GM06990 (cell line): ENCODE data around the gene TOP3B.

ENCODE experiments used
- DNase-seq: peaks from one replicate; pipeline ENCODE4 v3.0.0-alpha.2; 2011; ENCODE audit not compliant: insufficient read length; ENCODE audit errors: extremely low read depth
- H3K27me3 ChIP-seq: replicated peaks from 2 replicates; pipeline ENCODE4 v1.6.0; 2011; ENCODE audit warnings: low read length; ENCODE audit not compliant: control insufficient read depth, insufficient read depth
- H3K36me3 ChIP-seq: 2 replicates; pipeline ENCODE4 v1.5.1; 2011; ENCODE audit warnings: low read length; ENCODE audit not compliant: control insufficient read depth, insufficient read depth
- H3K4me3 ChIP-seq: replicated peaks from 2 replicates; pipeline ENCODE4 v1.5.1; 2011; ENCODE audit warnings: low read depth, mild to moderate bottlenecking, control low read depth, low read length
- TF ChIP-seq, protein P1 (sequence below): IDR thresholded peaks from 2 replicates; pipeline ENCODE4 v1.5.1; 2011; ENCODE audit warnings: low read length, control low read depth, mild to moderate bottlenecking, inconsistent platforms; ENCODE audit not compliant: insufficient read depth, poor library complexity, severe bottlenecking

TOP3B gene

DNA sequence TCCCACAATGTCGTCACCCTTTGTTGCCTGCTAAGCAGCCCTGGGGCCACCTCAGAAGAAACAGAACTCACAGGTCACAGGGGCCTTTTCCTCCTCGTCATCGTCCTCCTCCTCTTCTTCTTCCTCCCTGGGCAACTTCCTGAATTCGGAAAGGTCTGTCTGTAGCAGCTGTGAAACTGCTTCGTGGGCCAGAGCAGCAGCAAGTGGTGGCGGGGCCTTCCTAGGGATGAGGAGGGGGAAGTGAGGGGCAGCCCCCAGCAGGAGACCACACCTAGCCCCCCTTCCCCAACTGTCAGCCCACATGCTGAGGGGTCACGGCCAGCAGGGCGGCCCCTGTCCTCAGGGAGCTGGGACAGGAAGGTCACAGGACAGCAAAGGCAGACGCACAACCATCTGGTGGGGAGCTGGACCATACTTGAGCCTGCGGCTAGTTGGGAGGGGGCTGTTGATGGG is 43.1 kb downstream of the TOP3B start:
- no peak overlapping the region for H3K4me3 ChIP-seq
- H3K27me3 ChIP-seq: no peaks in the 10 kb centered on the region
- no peak for DNase-seq
- TF ChIP-seq, protein P1, sequence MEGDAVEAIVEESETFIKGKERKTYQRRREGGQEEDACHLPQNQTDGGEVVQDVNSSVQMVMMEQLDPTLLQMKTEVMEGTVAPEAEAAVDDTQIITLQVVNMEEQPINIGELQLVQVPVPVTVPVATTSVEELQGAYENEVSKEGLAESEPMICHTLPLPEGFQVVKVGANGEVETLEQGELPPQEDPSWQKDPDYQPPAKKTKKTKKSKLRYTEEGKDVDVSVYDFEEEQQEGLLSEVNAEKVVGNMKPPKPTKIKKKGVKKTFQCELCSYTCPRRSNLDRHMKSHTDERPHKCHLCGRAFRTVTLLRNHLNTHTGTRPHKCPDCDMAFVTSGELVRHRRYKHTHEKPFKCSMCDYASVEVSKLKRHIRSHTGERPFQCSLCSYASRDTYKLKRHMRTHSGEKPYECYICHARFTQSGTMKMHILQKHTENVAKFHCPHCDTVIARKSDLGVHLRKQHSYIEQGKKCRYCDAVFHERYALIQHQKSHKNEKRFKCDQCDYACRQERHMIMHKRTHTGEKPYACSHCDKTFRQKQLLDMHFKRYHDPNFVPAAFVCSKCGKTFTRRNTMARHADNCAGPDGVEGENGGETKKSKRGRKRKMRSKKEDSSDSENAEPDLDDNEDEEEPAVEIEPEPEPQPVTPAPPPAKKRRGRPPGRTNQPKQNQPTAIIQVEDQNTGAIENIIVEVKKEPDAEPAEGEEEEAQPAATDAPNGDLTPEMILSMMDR: no peak
- H3K36me3 ChIP-seq: peaks cover 1% of the 10 kb centered on the region; the same call in 1 of the 2 replicates

DNA sequence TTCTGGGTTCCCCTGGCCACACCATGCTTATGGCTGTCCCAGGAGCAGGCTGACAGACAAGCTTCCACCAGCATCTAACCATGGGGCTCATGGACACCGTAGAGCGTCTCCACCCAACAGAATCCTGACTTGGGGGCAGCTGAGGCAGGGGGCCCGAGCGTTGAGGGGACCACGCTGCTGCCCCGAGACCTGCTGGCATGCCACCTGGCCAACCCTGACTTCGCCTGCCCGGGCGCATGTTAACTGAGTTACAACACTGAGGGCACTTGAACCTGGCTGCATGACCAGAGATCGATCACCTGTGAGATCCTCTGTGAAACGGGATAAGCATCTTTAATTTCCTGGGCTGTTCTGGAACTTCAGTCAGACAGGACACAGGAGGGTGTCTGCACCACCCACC is 43.7 kb downstream of the TOP3B start:
- Histone ChIP-seq H3K27me3 (no peaks in the 10 kb centered on the region), H3K4me3 (no peak overlapping the region), H3K36me3 (peaks cover 1% of the 10 kb centered on the region; the same call in 1 of the 2 replicates)
- no peak for DNase-seq
- TF ChIP-seq, protein P1: no peak

DNA sequence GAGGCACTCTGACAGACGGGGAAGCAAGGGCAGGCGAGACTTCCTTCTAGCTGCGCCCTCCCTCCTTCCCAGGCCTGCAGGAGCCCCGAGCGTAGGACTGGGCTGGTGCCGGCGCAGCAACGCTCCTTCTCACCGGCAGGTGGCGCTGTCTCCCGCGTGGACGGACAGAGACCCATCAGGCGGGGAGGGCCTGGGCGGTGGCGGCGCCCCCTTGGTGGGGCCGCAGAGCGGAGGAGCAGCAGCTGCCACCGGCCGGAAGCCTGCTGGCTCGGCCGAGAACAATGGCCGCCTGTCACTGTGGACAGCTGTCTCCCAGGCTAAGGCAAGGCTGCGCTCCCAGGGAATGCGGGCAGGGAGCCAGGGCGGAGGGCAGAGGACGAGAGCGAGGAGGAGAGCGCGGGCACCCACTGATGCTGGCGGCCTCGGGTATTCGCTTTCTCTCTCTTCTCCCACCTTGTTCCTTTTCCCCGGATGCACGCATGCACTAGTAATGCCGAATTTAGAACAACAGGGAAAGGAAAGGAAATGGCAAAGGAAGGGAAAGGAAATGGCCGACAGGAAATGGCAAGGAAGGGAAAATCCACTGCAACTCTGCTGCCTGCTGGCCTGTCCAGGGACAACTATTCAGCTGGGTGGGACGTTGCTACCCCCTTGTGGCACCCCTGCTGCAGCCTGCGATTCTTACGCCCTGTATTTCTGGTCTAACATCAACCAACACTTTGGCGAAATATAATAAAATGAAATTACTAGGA is 44.3 kb downstream of the TOP3B start:
- Histone ChIP-seq H3K4me3 (peak overlapping the region; percentile 68), H3K27me3 (no peaks in the 10 kb centered on the region), H3K36me3 (peaks cover 1% of the 10 kb centered on the region; the same call in 1 of the 2 replicates)
- DNase-seq: peak; percentile 89
- TF ChIP-seq, protein P1: peak; percentile 99

DNA sequence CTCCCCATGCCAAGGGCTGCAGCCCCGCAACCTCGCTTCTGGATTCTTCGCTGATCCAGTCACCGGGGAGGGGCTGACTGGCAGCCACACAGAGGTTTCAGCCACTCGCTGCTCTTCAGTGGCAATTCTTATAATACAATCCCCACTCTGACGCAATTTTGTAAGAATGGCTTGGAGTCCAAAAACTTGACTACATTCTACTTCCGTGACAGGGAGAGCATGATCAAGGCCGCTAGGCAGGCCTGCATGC is 44.8 kb downstream of the TOP3B start:
- Histone ChIP-seq H3K4me3 (no peak overlapping the region; the same call in 1 of the 2 replicates), H3K36me3 (no peaks in the 10 kb centered on the region; the same call in 1 of the 2 replicates), H3K27me3 (no peaks in the 10 kb centered on the region)
- TF ChIP-seq, protein P1: no peak
- DNase-seq: no peak

DNA sequence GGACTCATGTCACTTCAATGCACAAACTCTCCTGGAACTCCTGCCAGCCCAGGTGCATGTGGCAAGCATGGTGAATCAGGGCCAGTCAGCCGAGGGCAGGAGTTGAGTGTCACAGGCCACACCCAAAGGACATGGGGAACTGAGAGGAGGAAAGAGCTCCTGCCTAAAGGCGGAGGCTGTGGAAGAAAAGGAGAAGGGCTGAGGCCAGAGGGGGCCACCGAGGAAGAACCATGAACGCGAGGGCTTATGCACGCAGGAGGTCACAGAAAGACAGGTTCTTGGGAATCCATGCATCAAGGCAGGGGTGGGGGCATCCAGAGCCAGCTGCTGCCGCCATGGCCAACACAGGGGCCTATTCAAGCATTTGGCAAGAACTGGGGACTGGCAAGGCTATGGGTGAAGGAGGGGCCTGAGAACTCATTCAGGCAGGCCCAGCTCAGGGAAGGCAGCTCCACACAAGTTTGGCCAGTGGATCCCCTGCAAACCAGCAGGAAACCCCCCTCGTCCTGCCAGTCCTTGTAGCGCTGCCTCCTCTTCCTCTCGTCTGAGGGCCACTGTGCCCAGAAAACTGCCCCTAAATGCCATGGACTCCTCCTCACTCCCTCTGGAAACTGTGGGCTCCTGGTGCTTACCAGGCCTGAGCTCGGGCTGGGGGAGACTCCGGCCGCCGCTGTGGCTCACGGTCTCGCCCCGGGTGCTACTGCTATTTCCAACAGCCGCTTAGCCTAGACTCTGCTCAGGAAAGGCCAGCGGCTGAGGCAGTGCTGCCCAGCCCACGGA is 45.4 kb downstream of the TOP3B start:
- no peaks in the 10 kb centered on the region; the same call in 1 of the 2 replicates for H3K36me3 ChIP-seq
- DNase-seq: no peak
- no peaks in the 10 kb centered on the region for H3K27me3 ChIP-seq
- H3K4me3 ChIP-seq: no peak overlapping the region
- TF ChIP-seq, protein P1: no peak
